GM12873 (cell line): ENCODE data around the gene MYL5.

ENCODE experiments used
- TF ChIP-seq, protein P1 (sequence below): IDR thresholded peaks from 2 replicates; pipeline ENCODE4 v1.5.1; 2012; ENCODE audit warnings: low read depth, mild to moderate bottlenecking, moderate library complexity, low read length, control low read depth; ENCODE audit not compliant: insufficient read depth; ENCODE audit errors: missing control alignments

Gene MYL5

DNA sequence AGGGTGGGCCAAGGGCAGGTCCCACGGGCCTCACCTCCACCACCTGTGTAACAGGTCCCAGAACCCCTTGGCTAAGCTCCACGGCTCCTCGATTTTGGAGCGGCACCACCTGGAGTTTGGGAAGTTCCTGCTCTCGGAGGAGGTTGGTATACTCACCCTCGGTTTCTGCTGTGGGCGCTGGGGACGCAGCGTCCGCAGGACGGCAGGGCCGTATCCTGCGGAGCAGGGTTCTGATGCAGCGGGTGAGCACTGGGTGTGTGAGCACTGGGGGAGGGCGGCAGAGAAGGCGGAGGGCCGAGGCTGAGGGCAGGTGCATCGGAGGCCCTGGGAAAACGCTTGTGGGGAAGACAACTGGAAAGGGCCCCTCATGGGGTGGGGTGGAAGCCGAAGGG is 11.3 kb upstream of the MYL5 start:
- TF ChIP-seq, protein P1, sequence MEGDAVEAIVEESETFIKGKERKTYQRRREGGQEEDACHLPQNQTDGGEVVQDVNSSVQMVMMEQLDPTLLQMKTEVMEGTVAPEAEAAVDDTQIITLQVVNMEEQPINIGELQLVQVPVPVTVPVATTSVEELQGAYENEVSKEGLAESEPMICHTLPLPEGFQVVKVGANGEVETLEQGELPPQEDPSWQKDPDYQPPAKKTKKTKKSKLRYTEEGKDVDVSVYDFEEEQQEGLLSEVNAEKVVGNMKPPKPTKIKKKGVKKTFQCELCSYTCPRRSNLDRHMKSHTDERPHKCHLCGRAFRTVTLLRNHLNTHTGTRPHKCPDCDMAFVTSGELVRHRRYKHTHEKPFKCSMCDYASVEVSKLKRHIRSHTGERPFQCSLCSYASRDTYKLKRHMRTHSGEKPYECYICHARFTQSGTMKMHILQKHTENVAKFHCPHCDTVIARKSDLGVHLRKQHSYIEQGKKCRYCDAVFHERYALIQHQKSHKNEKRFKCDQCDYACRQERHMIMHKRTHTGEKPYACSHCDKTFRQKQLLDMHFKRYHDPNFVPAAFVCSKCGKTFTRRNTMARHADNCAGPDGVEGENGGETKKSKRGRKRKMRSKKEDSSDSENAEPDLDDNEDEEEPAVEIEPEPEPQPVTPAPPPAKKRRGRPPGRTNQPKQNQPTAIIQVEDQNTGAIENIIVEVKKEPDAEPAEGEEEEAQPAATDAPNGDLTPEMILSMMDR = no peak

DNA sequence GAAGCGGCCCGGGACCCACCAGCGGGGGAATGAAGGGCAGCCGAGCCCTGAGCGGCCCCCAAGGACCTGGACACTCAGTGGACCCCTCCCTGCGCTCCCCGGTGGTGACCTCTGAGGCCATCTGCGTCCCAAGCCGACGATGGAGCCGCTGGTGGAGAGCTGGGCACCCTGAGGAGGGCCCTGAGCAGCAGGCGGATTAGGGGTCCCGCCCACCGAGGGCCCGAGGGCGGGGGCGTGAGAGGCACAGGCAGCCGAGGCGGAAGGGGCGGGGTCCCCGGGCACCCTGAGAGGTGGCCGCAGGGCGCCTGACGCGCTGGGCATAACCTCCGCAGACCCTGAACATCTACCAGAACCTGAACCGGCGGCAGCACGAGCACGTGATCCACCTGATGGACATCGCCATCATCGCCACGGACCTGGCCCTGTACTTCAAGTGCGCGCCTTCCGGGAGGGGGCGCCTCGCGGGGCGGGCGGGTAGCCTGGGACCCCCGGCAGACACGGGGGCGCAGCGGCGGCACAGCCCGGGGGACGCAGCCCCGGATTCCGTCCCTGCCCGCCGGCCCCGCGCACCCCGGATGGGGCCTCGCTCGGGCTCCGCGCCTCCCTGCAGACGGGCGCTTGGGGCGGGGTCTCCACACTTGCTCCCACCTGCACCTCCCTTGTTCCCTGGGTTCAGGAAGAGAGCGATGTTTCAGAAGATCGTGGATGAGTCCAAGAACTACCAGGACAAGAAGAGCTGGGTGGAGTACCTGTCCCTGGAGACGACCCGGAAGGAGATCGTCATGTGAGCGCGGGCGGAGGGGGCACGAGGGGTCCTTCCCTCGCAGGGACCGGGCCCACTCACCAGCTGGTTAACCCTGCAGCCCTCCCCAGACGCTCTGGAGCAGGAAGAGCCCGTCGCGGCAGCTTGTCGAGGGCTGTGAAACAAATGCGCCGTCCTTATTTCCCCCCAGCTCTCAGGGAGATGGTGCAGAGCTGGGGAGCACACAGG is 10.6 kb upstream of the MYL5 start:
- TF ChIP-seq, protein P1 = peak; percentile 24

DNA sequence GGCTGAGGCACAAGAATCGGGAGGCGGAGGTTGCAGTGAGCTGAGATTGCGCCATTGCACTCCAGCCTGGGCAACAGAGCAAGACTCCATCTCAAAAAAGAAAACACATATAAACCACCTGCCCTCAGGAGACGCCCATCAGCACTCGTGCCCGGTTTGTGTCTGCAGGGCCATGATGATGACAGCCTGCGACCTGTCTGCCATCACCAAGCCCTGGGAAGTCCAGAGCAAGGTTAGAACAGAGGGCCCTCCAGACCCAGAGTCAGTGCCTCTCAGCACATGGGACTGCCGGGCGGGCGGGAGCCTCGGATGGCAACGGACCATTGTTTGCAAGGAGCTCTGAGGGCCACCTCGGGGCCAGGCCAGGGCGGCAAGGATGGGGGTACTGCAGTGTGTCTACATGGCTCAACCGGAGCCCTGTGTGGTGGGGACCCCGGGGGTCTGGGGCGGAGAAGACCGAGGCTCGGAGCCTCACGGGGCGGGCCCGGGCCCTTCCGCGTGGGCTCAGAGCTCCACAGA is 9.6 kb upstream of the MYL5 start:
- TF ChIP-seq, protein P1 = no peak

DNA sequence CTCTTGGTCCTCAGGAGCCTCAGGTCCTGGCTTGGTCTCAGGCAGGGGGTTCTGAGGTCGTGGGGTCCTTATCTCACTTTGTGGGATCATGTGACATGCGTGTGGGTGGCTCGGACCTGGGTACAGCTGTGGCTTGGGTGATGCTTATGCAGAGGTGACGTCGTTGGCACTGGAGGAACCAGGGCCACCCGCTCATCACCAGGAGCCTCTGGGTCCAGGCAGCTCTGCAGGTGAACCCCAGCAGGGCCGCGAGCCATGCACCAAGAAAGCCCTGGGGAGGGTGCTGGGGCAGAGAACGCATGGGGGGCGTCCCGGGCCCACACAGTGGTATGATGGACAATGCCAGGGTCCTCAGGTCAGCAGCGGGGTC is 9.0 kb upstream of the MYL5 start:
- TF ChIP-seq, protein P1 = no peak

DNA sequence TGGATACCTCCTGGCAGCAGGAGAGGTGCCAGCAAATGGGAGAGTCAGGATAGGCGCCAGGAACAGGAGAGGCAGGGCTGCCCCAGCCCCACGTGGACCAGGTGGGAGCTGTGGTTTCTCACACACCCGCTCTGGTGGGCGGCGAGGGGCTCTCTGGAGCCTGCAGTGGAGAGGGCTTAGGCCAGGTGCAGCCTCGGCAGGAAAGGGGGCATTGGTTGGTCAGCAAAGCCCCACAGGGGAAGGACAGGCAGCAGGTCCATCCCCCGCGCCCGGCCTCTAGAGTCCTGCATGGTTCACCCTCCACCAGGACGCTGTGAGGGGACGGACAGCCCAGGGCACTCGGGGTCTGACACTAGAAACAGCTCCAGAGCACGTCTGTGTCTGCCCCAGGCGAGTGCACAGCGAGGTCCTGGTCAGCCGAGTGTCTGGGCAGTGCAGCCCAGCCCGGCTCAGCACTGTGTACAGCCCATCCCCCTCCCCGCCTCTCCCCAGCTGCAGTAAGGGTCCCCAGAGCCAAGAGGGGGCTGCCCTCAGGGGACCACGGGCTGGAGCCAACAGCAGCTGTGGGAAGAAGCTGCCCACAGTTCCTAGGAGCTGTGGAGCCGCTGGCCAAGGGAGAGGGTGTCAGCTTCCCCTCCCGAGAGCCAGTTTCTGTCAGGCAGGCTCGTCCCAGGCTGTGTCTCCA is 8.4 kb upstream of the MYL5 start:
- TF ChIP-seq, protein P1 = no peak

DNA sequence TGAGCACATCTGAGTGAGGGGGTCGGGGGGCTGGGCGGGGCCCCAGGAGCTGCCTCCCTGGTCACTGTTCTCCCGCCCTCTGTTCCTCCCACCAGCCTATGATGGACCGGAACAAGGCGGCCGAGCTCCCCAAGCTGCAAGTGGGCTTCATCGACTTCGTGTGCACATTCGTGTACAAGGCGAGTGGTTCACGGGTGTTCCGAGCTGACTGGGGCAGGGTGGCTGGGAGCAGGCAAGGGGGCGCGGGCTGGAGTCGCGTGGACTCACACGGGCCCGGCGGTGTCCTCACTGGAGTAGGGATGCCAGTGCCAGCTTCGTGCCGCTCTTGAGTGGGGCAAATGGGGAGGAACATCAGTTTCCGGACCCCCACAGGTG is 7.9 kb upstream of the MYL5 start:
- TF ChIP-seq, protein P1 = no peak
